ENCODE measurements around the gene ZBTB7C.

DNA sequence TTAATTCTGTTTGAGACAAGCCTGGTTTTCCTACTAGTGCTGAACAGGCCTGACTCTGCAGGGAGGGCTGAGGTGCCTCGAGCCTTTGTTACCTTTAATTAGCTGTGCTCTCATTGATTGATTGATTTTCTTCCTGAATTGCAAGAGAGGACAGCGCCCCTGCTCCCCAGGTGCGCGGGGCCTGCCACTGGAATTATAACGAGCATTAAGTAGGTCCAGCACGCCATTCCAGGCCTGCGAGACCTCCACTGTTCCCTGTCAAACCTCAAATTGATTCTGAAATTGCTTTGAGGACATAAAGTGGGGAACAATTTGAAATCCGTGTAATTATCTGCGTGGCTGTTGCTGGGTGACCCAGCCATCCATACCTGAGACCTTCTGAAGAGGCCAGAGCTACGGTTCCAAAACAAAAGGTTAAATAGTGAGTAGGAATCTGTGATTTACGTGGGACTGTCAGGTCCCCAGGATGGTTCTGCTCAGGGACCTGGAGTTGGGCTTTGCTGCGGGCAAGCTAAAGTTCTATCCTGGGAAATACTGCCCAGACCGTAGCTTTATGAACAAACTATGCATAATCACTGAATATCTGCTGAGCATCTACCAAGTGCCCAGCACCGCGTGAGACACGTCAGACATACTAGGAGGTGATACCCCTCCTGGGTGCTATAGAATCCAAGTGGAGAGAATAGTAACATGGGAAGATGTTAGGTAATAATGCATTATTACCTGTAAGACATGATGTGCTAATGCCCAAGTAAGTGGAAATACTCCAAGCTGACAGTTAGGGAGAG lies 104.1 kb downstream of the ZBTB7C start:
- TF ChIP-seq, protein P1, sequence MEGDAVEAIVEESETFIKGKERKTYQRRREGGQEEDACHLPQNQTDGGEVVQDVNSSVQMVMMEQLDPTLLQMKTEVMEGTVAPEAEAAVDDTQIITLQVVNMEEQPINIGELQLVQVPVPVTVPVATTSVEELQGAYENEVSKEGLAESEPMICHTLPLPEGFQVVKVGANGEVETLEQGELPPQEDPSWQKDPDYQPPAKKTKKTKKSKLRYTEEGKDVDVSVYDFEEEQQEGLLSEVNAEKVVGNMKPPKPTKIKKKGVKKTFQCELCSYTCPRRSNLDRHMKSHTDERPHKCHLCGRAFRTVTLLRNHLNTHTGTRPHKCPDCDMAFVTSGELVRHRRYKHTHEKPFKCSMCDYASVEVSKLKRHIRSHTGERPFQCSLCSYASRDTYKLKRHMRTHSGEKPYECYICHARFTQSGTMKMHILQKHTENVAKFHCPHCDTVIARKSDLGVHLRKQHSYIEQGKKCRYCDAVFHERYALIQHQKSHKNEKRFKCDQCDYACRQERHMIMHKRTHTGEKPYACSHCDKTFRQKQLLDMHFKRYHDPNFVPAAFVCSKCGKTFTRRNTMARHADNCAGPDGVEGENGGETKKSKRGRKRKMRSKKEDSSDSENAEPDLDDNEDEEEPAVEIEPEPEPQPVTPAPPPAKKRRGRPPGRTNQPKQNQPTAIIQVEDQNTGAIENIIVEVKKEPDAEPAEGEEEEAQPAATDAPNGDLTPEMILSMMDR (IDR thresholded peaks at IDR 0.05 in 2 of 3, conservative IDR thresholded peaks at IDR 0.05 in 1 of 3; ENCODE audit: control insufficient read depth in 2 of 3, extremely low read depth in 1 of 3, insufficient read depth in 1 of 3, low read depth in 3 of 3, low read length in 3 of 3), result no peak
- TF ChIP-seq LARP7 (IDR thresholded peaks at IDR 0.05) (no peak), CHD4 (IDR thresholded peaks at IDR 0.05) (no peak), ATF7 (IDR thresholded peaks at IDR 0.05; ENCODE audit: low read depth) (no peak), NRF1 (conservative IDR thresholded peaks at IDR 0.05; ENCODE audit: low read depth, low read length) (no peak), ZNF274 (IDR thresholded peaks at IDR 0.05; ENCODE audit: insufficient read depth, insufficient read length) (no peak), RAD21 (IDR thresholded peaks at IDR 0.05; ENCODE audit: insufficient read depth, low read depth, low read length) (no peak), CHD1 (IDR thresholded peaks at IDR 0.05; ENCODE audit: low read depth, low read length) (no peak), EED (IDR thresholded peaks at IDR 0.05; ENCODE audit: low read depth) (no peak), TARDBP (IDR thresholded peaks at IDR 0.05; ENCODE audit: borderline replicate concordance) (no peak), POLR2AphosphoS5 (IDR thresholded peaks at IDR 0.05; ENCODE audit: low read length) (no peak)
- TF ChIP-seq, protein P2, sequence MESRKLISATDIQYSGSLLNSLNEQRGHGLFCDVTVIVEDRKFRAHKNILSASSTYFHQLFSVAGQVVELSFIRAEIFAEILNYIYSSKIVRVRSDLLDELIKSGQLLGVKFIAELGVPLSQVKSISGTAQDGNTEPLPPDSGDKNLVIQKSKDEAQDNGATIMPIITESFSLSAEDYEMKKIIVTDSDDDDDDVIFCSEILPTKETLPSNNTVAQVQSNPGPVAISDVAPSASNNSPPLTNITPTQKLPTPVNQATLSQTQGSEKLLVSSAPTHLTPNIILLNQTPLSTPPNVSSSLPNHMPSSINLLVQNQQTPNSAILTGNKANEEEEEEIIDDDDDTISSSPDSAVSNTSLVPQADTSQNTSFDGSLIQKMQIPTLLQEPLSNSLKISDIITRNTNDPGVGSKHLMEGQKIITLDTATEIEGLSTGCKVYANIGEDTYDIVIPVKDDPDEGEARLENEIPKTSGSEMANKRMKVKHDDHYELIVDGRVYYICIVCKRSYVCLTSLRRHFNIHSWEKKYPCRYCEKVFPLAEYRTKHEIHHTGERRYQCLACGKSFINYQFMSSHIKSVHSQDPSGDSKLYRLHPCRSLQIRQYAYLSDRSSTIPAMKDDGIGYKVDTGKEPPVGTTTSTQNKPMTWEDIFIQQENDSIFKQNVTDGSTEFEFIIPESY (IDR thresholded peaks at IDR 0.05), result no peak
- TF ChIP-seq, protein P3, sequence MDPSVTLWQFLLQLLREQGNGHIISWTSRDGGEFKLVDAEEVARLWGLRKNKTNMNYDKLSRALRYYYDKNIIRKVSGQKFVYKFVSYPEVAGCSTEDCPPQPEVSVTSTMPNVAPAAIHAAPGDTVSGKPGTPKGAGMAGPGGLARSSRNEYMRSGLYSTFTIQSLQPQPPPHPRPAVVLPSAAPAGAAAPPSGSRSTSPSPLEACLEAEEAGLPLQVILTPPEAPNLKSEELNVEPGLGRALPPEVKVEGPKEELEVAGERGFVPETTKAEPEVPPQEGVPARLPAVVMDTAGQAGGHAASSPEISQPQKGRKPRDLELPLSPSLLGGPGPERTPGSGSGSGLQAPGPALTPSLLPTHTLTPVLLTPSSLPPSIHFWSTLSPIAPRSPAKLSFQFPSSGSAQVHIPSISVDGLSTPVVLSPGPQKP (IDR thresholded peaks at IDR 0.05; ENCODE audit: low read depth, low read length), result no peak
- TF ChIP-seq, protein P4, sequence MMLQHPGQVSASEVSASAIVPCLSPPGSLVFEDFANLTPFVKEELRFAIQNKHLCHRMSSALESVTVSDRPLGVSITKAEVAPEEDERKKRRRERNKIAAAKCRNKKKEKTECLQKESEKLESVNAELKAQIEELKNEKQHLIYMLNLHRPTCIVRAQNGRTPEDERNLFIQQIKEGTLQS (IDR thresholded peaks at IDR 0.05; ENCODE audit: borderline replicate concordance, extremely low read depth, low read depth, low read length), result no peak

Measured in GM12878 (cell line).